GM12872 (cell line): ENCODE results near the gene STIM1.

ENCODE experiments used
- CTCF ChIP-seq: IDR thresholded peaks from 3 replicates; pipeline ENCODE4 v1.5.1; 2011; ENCODE audit warnings: low read depth, mild to moderate bottlenecking, low read length, moderate library complexity; ENCODE audit not compliant: insufficient read depth

Gene STIM1

GRCh38 chr11:3947061-3947460 lies 91.6 kb downstream of the STIM1 start:
- no peak for TF ChIP-seq CTCF

- no peak for TF ChIP-seq CTCF
Measured at GRCh38 chr11:3949125-3949524, 93.7 kb downstream of the STIM1 start.

- TF ChIP-seq CTCF = no peak
Measured at GRCh38 chr11:3950996-3951660, 95.7 kb downstream of the STIM1 start.

- no peak for TF ChIP-seq CTCF
Measured at GRCh38 chr11:3952715-3953114, 97.3 kb downstream of the STIM1 start.

GRCh38 chr11:3953327-3953726 lies 97.9 kb downstream of the STIM1 start:
- no peak for TF ChIP-seq CTCF

GRCh38 chr11:3954448-3955298 lies 99.2 kb downstream of the STIM1 start:
- no peak for TF ChIP-seq CTCF

GRCh38 chr11:3955299-3955665 lies 99.8 kb downstream of the STIM1 start:
- no peak for TF ChIP-seq CTCF
